HepG2 (cell line): ENCODE data around the gene VSNL1. TPM values are rescaled to one million over a fixed set of nuclear protein-coding genes. Genes with fewer than 3 reads are reported as not detected.
A peak's percentile ranks its signal among the peaks of the same experiment; 100 is the strongest.

Source experiments
- CEBPG ChIP-seq: IDR thresholded peaks from 2 replicates; pipeline ENCODE4 v1.6.1; 2016
- DPF2 ChIP-seq: sonication (generic); formaldehyde crosslinking; IDR thresholded peaks from 2 replicates; pipeline ENCODE4 v1.4.0; 2020; ENCODE audit warnings: mild to moderate bottlenecking, low read depth, missing genetic modification reagents, borderline replicate concordance
- DRAP1 ChIP-seq: IDR thresholded peaks from 2 replicates; pipeline ENCODE4 v1.6.1; 2016; ENCODE audit warnings: missing genetic modification reagents, missing compliant biosample characterization
- GTF3A ChIP-seq: sonication (generic); formaldehyde crosslinking; conservative IDR thresholded peaks from 2 replicates; pipeline ENCODE4 v1.4.0; 2020; ENCODE audit warnings: mild to moderate bottlenecking, missing genetic modification reagents
- HNRNPLL ChIP-seq: fragments of 200-400 bp; formaldehyde crosslinking; IDR thresholded peaks from 2 replicates; pipeline ENCODE4 v1.6.1; 2017; ENCODE audit warnings: mild to moderate bottlenecking, low read depth, low read length; ENCODE audit not compliant: poor library complexity, severe bottlenecking
- JUNB ChIP-seq: sonication (generic); formaldehyde crosslinking; IDR thresholded peaks from 2 replicates; pipeline ENCODE4 v1.8.0; 2022; ENCODE audit warnings: missing genetic modification reagents, mild to moderate bottlenecking, borderline replicate concordance
- MAZ ChIP-seq, 2 experiments: sonication (generic) in 1 of 2; formaldehyde crosslinking in 1 of 2; IDR thresholded peaks; 2 replicates each; pipeline versions ENCODE4 v1.5.0 to v1.6.1; 2012 to 2020; ENCODE audit warnings: low read depth in 2 of 2, mild to moderate bottlenecking in 2 of 2, borderline replicate concordance in 1 of 2, improper control_type of control experiment in 1 of 2, low read length in 1 of 2, missing genetic modification reagents in 1 of 2, moderate library complexity in 1 of 2
- MXD3 ChIP-seq: IDR thresholded peaks from 2 replicates; pipeline ENCODE4 v1.6.1; 2016; ENCODE audit warnings: mild to moderate bottlenecking, missing biosample characterization, missing genetic modification reagents
- PAF1 ChIP-seq: IDR thresholded peaks from 2 replicates; pipeline ENCODE4 v1.6.1; 2016; ENCODE audit warnings: missing genetic modification reagents, missing compliant biosample characterization
- POLR2A ChIP-seq, 2 experiments: IDR thresholded peaks; 2 replicates each; pipeline ENCODE4 v1.6.1; 2011; ENCODE audit warnings: low read depth in 2 of 2, low read length in 2 of 2, mild to moderate bottlenecking in 1 of 2, moderate library complexity in 1 of 2; ENCODE audit not compliant: insufficient read depth in 1 of 2
- TBP ChIP-seq: sonication (generic); formaldehyde crosslinking; IDR thresholded peaks from 2 replicates; pipeline ENCODE4 v1.5.0; 2020; ENCODE audit warnings: missing genetic modification reagents
- ZMAT5 ChIP-seq: sonication (generic); formaldehyde crosslinking; IDR thresholded peaks from 2 replicates; pipeline ENCODE4 v1.5.0; 2020; ENCODE audit warnings: mild to moderate bottlenecking, low read depth, missing genetic modification reagents, borderline replicate concordance
- ZNF20 ChIP-seq: sonication (generic); formaldehyde crosslinking; IDR thresholded peaks from 2 replicates; pipeline ENCODE4 v1.4.0; 2020; ENCODE audit warnings: mild to moderate bottlenecking, moderate library complexity, missing genetic modification reagents
- ZNF414 ChIP-seq: sonication (generic); formaldehyde crosslinking; IDR thresholded peaks from 2 replicates; pipeline ENCODE4 v1.5.0; 2020; ENCODE audit warnings: missing genetic modification reagents
- ZNF546 ChIP-seq: sonication (generic); formaldehyde crosslinking; conservative IDR thresholded peaks from 2 replicates; pipeline ENCODE4 v1.8.1; 2023; ENCODE audit warnings: mild to moderate bottlenecking, missing genetic modification reagents
- ZNF788 ChIP-seq: sonication (generic); formaldehyde crosslinking; IDR thresholded peaks from 2 replicates; pipeline ENCODE4 v1.5.0; 2020; ENCODE audit warnings: mild to moderate bottlenecking, missing genetic modification reagents, borderline replicate concordance
- polyA plus RNA-seq, 8 experiments: library from polyadenylated mRNA; depleted of rRNA in 3 of 8; stranded (reverse) in 7 of 8; unstranded in 1 of 8; fragments of >200 nt; fragmentation: Illumina TruSeq in 4 of 8; extraction: Trizol in 4 of 8; gene quantifications; 2 replicates each; pipeline versions ENCODE4 v1.2.1 to v1.2.3, GENCODE V29; 2011 to 2016; ENCODE audit warnings: low read depth in 4 of 8, missing spikeins in 1 of 8, mixed read lengths in 1 of 8; ENCODE audit not compliant: insufficient read depth in 1 of 8
- total RNA-seq, 5 experiments: library from RNA; depleted of rRNA; stranded (reverse); fragments of >200 nt; fragmentation: Illumina TruSeq; extraction: Trizol; gene quantifications; 2 replicates each; pipeline ENCODE4 v1.2.3, GENCODE V29; 2016; ENCODE audit warnings: low read depth in 1 of 5
- TF ChIP-seq, protein P1 (sequence below): sonication (generic); formaldehyde crosslinking; IDR thresholded peaks from 2 replicates; pipeline ENCODE4 v1.4.0; 2020; ENCODE audit warnings: missing genetic modification reagents
- TF ChIP-seq, protein P2 (sequence below): sonication (generic); formaldehyde crosslinking; conservative IDR thresholded peaks from 2 replicates; pipeline ENCODE4 v1.4.0; 2020; ENCODE audit warnings: missing genetic modification reagents
- TF ChIP-seq, protein P3 (sequence below): fragments of 450-650 bp; IDR thresholded peaks from 2 replicates; pipeline ENCODE4 v1.6.1; 2016
- TF ChIP-seq, protein P4 (sequence below): sonication (generic); formaldehyde crosslinking; IDR thresholded peaks from 2 replicates; pipeline ENCODE4 v1.5.1; 2020; ENCODE audit warnings: missing genetic modification reagents, mild to moderate bottlenecking, borderline replicate concordance

VSNL1 gene
- total and polyA plus RNA-seq, 2 of the 13 experiments (the other 11 are each of a cell fraction or from before 2014, with no cell fraction given): 63.2 to 95.9 TPM

DNA sequence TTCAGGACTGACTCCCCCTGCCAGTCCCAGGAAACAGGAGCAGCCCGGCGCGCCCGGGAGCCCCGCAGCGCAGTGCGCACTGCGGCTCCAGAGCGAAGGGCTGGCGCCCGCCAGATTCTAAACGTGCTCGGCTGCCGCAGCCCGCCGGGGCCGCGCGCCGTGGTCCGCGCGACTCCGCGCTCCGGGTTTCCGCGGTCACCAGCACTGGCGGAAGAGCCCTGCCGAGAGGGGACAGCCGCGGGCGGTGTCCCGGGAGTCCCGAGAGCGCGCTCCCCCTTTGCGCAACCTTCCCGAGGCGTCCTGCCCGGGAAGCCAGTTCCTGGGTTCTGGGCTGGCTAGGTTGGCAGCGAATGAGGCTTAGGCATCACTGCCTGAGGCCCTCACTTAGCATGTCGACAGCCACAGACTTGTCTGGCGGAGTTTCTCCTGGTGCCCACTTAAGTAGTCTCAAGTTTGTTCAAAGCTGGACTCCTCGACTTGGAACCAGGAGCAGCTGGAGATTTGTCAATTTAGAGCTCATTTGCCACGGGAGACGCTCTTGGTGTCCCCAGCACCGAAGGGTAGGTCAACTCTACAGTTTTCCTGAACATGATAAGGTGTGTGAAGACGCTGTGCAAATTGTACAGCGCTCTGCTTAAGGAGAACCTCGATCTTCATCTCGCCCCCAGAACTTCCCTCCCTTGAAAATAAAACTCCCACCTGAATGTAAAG lies 1.5 kb upstream of the VSNL1 start (continued):
- TF ChIP-seq, protein P1, sequence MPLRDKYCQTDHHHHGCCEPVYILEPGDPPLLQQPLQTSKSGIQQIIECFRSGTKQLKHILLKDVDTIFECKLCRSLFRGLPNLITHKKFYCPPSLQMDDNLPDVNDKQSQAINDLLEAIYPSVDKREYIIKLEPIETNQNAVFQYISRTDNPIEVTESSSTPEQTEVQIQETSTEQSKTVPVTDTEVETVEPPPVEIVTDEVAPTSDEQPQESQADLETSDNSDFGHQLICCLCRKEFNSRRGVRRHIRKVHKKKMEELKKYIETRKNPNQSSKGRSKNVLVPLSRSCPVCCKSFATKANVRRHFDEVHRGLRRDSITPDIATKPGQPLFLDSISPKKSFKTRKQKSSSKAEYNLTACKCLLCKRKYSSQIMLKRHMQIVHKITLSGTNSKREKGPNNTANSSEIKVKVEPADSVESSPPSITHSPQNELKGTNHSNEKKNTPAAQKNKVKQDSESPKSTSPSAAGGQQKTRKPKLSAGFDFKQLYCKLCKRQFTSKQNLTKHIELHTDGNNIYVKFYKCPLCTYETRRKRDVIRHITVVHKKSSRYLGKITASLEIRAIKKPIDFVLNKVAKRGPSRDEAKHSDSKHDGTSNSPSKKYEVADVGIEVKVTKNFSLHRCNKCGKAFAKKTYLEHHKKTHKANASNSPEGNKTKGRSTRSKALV (CRISPR knock-in tag): peak; percentile 100
- no peak; the same call in 1 of the 2 replicates for TF ChIP-seq GTF3A (CRISPR knock-in tag)
- TF ChIP-seq MXD3: peak; percentile 95
- peak; percentile 77 to 88 for TF ChIP-seq POLR2A (IDR thresholded peaks at IDR 0.05; ENCODE audit: insufficient read depth in 1 of 2, low read depth in 2 of 2, low read length in 2 of 2)
- no peak; the same call in 1 of the 2 replicates for TF ChIP-seq ZNF546 (CRISPR knock-in tag)
- TF ChIP-seq ZNF20: no peak
- TF ChIP-seq DRAP1 (CRISPR knock-in tag): peak; percentile 79; the same call in 1 of the 2 replicates
- TF ChIP-seq JUNB (CRISPR knock-in tag): no peak
- TF ChIP-seq, protein P2, sequence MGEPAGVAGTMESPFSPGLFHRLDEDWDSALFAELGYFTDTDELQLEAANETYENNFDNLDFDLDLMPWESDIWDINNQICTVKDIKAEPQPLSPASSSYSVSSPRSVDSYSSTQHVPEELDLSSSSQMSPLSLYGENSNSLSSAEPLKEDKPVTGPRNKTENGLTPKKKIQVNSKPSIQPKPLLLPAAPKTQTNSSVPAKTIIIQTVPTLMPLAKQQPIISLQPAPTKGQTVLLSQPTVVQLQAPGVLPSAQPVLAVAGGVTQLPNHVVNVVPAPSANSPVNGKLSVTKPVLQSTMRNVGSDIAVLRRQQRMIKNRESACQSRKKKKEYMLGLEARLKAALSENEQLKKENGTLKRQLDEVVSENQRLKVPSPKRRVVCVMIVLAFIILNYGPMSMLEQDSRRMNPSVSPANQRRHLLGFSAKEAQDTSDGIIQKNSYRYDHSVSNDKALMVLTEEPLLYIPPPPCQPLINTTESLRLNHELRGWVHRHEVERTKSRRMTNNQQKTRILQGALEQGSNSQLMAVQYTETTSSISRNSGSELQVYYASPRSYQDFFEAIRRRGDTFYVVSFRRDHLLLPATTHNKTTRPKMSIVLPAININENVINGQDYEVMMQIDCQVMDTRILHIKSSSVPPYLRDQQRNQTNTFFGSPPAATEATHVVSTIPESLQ (CRISPR knock-in tag): no peak
- peak; percentile 98 for TF ChIP-seq HNRNPLL
- TF ChIP-seq ZNF414: peak; percentile 91; the same call in 1 of the 2 replicates
- no peak for TF ChIP-seq ZMAT5
- peak; percentile 79 for TF ChIP-seq MAZ (IDR thresholded peaks at IDR 0.05; ENCODE audit: borderline replicate concordance, low read depth, low read length)
- TF ChIP-seq MAZ (CRISPR knock-in tag; IDR thresholded peaks at IDR 0.05; ENCODE audit: low read depth): peak; percentile 96
- TF ChIP-seq CEBPG (CRISPR knock-in tag): peak; percentile 99
- TF ChIP-seq, protein P3, sequence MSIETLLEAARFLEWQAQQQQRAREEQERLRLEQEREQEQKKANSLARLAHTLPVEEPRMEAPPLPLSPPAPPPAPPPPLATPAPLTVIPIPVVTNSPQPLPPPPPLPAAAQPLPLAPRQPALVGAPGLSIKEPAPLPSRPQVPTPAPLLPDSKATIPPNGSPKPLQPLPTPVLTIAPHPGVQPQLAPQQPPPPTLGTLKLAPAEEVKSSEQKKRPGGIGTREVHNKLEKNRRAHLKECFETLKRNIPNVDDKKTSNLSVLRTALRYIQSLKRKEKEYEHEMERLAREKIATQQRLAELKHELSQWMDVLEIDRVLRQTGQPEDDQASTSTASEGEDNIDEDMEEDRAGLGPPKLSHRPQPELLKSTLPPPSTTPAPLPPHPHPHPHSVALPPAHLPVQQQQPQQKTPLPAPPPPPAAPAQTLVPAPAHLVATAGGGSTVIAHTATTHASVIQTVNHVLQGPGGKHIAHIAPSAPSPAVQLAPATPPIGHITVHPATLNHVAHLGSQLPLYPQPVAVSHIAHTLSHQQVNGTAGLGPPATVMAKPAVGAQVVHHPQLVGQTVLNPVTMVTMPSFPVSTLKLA: no peak; the same call in 1 of the 2 replicates
- TF ChIP-seq PAF1 (CRISPR knock-in tag): no peak
- 0 out of 2 replicates have a peak, but pooled peaks have one; percentile 58 for TF ChIP-seq TBP
- TF ChIP-seq ZNF788 (CRISPR knock-in tag): peak; percentile 99
- no peak for TF ChIP-seq DPF2 (CRISPR knock-in tag)
- TF ChIP-seq, protein P4, sequence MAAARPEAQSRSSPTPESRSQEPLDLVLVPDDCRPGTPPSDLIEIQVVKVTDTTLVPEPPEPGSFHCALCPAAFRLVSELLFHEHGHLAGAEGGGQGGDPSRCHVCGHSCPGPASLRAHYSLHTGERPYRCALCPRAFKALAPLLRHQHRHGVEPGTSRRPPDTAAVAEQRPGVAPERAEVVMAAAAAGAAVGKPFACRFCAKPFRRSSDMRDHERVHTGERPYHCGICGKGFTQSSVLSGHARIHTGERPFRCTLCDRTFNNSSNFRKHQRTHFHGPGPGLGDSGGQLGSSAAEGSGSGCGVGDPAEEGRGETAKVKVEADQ: peak; percentile 88; the same call in 1 of the 2 replicates
